Activated CD4-positive, alpha-beta memory T cell treated with anti-CD3 and anti-CD28 coated beads, Interleukin-2, amount 10 ng/mL, durations not matched to agents 7 days and 5 days (primary cell): ENCODE data around the gene LRRC51. TPM values are rescaled to one million over a fixed set of nuclear protein-coding genes. Genes with fewer than 3 reads are reported as not detected.

Experiments
- CTCF ChIA-PET: fragments of 350-600 bp; sonication (Branson Sonifier 250); formaldehyde crosslinking; loops from one replicate; lab custom pipeline; 2021; ENCODE audit warnings: antibody characterized with exemption, inconsistent platforms; lab: Charles Lee
- POLR2A ChIA-PET: fragments of 350-600 bp; sonication (Branson Sonifier 250); formaldehyde crosslinking; loops from one replicate; lab custom pipeline; 2021; ENCODE audit warnings: antibody characterized with exemption; lab: Charles Lee
- DNase-seq: peaks from one replicate; pipeline ENCODE4 v3.0.0-alpha.2; 2020
- H3K27ac Mint-ChIP-seq: one replicate; pipeline ENCODE4 v1.8.0; 2021; ENCODE audit warnings: mild to moderate bottlenecking, mixed read lengths
- H3K27me3 Mint-ChIP-seq: one replicate; pipeline ENCODE4 v1.8.0; 2021; ENCODE audit warnings: mixed read lengths
- H3K36me3 Mint-ChIP-seq: one replicate; pipeline ENCODE4 v1.8.0; 2021; ENCODE audit warnings: low read depth, mixed read lengths
- H3K4me1 Mint-ChIP-seq: one replicate; pipeline ENCODE4 v1.8.0; 2021; ENCODE audit warnings: mixed read lengths
- H3K4me3 Mint-ChIP-seq: one replicate; pipeline ENCODE4 v1.8.0; 2021; ENCODE audit warnings: mild to moderate bottlenecking, mixed read lengths
- H3K9me3 Mint-ChIP-seq: one replicate; pipeline ENCODE4 v1.8.0; 2021; ENCODE audit warnings: mixed read lengths
- total RNA-seq, 2 experiments: library from RNA; stranded (reverse); gene quantifications; one replicate each; pipeline ENCODE4 v1.2.3, GENCODE V29; 2021

Gene LRRC51
- total RNA-seq, 2 experiments from 2014 or later: 5.9 to 7.1 TPM

GRCh38 chr11:72075756-72076155, 4.9 kb upstream of the LRRC51 start:
- Mint-ChIP-seq H3K9me3 (no peaks in the 10 kb centered on the region), H3K27ac (no peak overlapping the region), H3K4me3 (no peak overlapping the region), H3K4me1 (peaks cover 65% of the 10 kb centered on the region), H3K36me3 (peaks cover 42% of the 10 kb centered on the region), H3K27me3 (no peaks in the 10 kb centered on the region)
- ChIA-PET POLR2A (interaction anchor here (0.8 to 1.6 kb wide), 3 partner anchors 27 to 51 kb away, joined by 3 to 4 read pairs (median 4); no protein-coding TSS in a partner anchor), CTCF (interaction anchor here (1.0 to 1.5 kb wide), 3 partner anchors 35 to 51 kb away, joined by 3 to 5 read pairs (median 4); no protein-coding TSS in a partner anchor)
- DNase-seq: no peak

GRCh38 chr11:72078477-72078876, 2.2 kb upstream of the LRRC51 start:
- no peak for DNase-seq
- peaks cover 34% of the 10 kb centered on the region for H3K36me3 Mint-ChIP-seq
- no peaks in the 10 kb centered on the region for H3K9me3 Mint-ChIP-seq
- peak overlapping the region; percentile 88 for H3K4me3 Mint-ChIP-seq
- ChIA-PET CTCF (interaction anchor here (0.7 to 1.9 kb wide), 7 partner anchors 38 to 160 kb away, joined by 3 to 8 read pairs (median 4); no protein-coding TSS in a partner anchor), POLR2A (interaction anchor here (0.8 to 2.9 kb wide), 5 partner anchors 9 to 147 kb away, joined by 3 to 33 read pairs (median 4); partner anchors contain the start of gene ANAPC15)
- H3K27ac Mint-ChIP-seq: peak overlapping the region; percentile 12
- H3K4me1 Mint-ChIP-seq: peaks cover 68% of the 10 kb centered on the region
- no peaks in the 10 kb centered on the region for H3K27me3 Mint-ChIP-seq

GRCh38 chr11:72079819-72080325, 778 bp upstream of the LRRC51 start:
- H3K4me1 Mint-ChIP-seq: peaks cover 61% of the 10 kb centered on the region
- H3K27ac Mint-ChIP-seq: peak overlapping the region; percentile 90
- POLR2A ChIA-PET: interaction anchor here (0.6 to 2.9 kb wide), 7 partner anchors 11 to 151 kb away, joined by 5 to 33 read pairs (median 6); partner anchors contain the start of genes ANAPC15, RNF121 and XNDC1N
- no peaks in the 10 kb centered on the region for H3K27me3 Mint-ChIP-seq
- H3K36me3 Mint-ChIP-seq: peaks cover 24% of the 10 kb centered on the region
- H3K9me3 Mint-ChIP-seq: no peaks in the 10 kb centered on the region
- CTCF ChIA-PET: interaction anchor here (0.5 to 1.7 kb wide), 4 partner anchors 39 to 111 kb away, joined by 3 to 5 read pairs (median 4); no protein-coding TSS in a partner anchor
- peak overlapping the region; percentile 88 for H3K4me3 Mint-ChIP-seq
- no peak for DNase-seq

- H3K36me3 Mint-ChIP-seq: peaks cover 18% of the 10 kb centered on the region
- H3K27ac Mint-ChIP-seq: peak overlapping the region; percentile 90
- no peaks in the 10 kb centered on the region for H3K9me3 Mint-ChIP-seq
- DNase-seq: no peak
- ChIA-PET CTCF (interaction anchor here (1.0 to 2.2 kb wide), 6 partner anchors 9 to 353 kb away, joined by 3 to 16 read pairs (median 5); partner anchors contain the start of gene CLPB), POLR2A (interaction anchor here (1.4 to 2.3 kb wide), 7 partner anchors 11 to 153 kb away, joined by 3 to 22 read pairs (median 6); partner anchors contain the start of genes ANAPC15, LAMTOR1, RNF121 and XNDC1N)
- H3K27me3 Mint-ChIP-seq: no peaks in the 10 kb centered on the region
- peaks cover 59% of the 10 kb centered on the region for H3K4me1 Mint-ChIP-seq
- peak overlapping the region; percentile 88 for H3K4me3 Mint-ChIP-seq
Observed at GRCh38 chr11:72081184-72081644, 564 bp downstream of the LRRC51 start.

GRCh38 chr11:72081821-72082453, 1.3 kb downstream of the LRRC51 start:
- H3K27ac Mint-ChIP-seq: peak overlapping the region; percentile 90
- H3K9me3 Mint-ChIP-seq: no peaks in the 10 kb centered on the region
- ChIA-PET CTCF (interaction anchor here (1.0 to 2.2 kb wide), 7 partner anchors 9 to 352 kb away, joined by 3 to 16 read pairs (median 4); partner anchors contain the start of gene CLPB), POLR2A (interaction anchor here (1.4 to 2.3 kb wide), 7 partner anchors 10 to 153 kb away, joined by 3 to 22 read pairs (median 6); partner anchors contain the start of genes ANAPC15, LAMTOR1, RNF121 and XNDC1N)
- peak overlapping the region; percentile 88 for H3K4me3 Mint-ChIP-seq
- no peaks in the 10 kb centered on the region for H3K27me3 Mint-ChIP-seq
- no peak for DNase-seq
- peaks cover 14% of the 10 kb centered on the region for H3K36me3 Mint-ChIP-seq
- H3K4me1 Mint-ChIP-seq: peaks cover 61% of the 10 kb centered on the region

GRCh38 chr11:72083414-72083813, 2.8 kb downstream of the LRRC51 start:
- no peak for DNase-seq
- H3K36me3 Mint-ChIP-seq: peaks cover 14% of the 10 kb centered on the region
- POLR2A ChIA-PET: interaction anchor here (1.4 kb wide), 1 partner anchor 43 kb away, joined by 4 read pairs; no protein-coding TSS in a partner anchor
- no peak overlapping the region for H3K27ac Mint-ChIP-seq
- no peak overlapping the region for H3K4me3 Mint-ChIP-seq
- no peaks in the 10 kb centered on the region for H3K27me3 Mint-ChIP-seq
- no peaks in the 10 kb centered on the region for H3K9me3 Mint-ChIP-seq
- H3K4me1 Mint-ChIP-seq: peaks cover 52% of the 10 kb centered on the region
- CTCF ChIA-PET: no interaction called here

GRCh38 chr11:72084076-72084475, 3.4 kb downstream of the LRRC51 start:
- Mint-ChIP-seq H3K4me1 (peaks cover 47% of the 10 kb centered on the region), H3K9me3 (no peaks in the 10 kb centered on the region), H3K27ac (no peak overlapping the region), H3K4me3 (no peak overlapping the region), H3K36me3 (peaks cover 9% of the 10 kb centered on the region), H3K27me3 (no peaks in the 10 kb centered on the region)
- ChIA-PET CTCF (interaction anchor here (0.9 kb wide), 1 partner anchor 51 kb away, joined by 5 read pairs; no protein-coding TSS in a partner anchor), POLR2A (interaction anchor here (1.3 to 1.4 kb wide), 2 partner anchors 15 to 43 kb away, joined by 4 to 5 read pairs; no protein-coding TSS in a partner anchor)
- no peak for DNase-seq

- Mint-ChIP-seq H3K27ac (no peak overlapping the region), H3K27me3 (no peaks in the 10 kb centered on the region), H3K9me3 (no peaks in the 10 kb centered on the region), H3K36me3 (peaks cover 13% of the 10 kb centered on the region), H3K4me1 (peaks cover 44% of the 10 kb centered on the region), H3K4me3 (no peak overlapping the region)
- no peak for DNase-seq
- POLR2A ChIA-PET: interaction anchor here (1.2 to 2.8 kb wide), 5 partner anchors 14 to 90 kb away, joined by 3 to 12 read pairs (median 5); partner anchors contain the start of gene ANAPC15
- CTCF ChIA-PET: interaction anchor here (0.7 to 4.0 kb wide), 4 partner anchors 51 to 1513 kb away, joined by 3 to 29 read pairs (median 4); no protein-coding TSS in a partner anchor
Observed at GRCh38 chr11:72084965-72085364, 4.3 kb downstream of the LRRC51 start.

- Mint-ChIP-seq H3K36me3 (peaks cover 14% of the 10 kb centered on the region), H3K4me3 (no peak overlapping the region), H3K9me3 (no peaks in the 10 kb centered on the region), H3K27me3 (no peaks in the 10 kb centered on the region), H3K4me1 (peaks cover 40% of the 10 kb centered on the region), H3K27ac (no peak overlapping the region)
- CTCF ChIA-PET: interaction anchor here (0.6 to 4.0 kb wide), 3 partner anchors 45 to 446 kb away, joined by 3 to 29 read pairs (median 4); no protein-coding TSS in a partner anchor
- POLR2A ChIA-PET: interaction anchor here (0.7 to 2.8 kb wide), 7 partner anchors 14 to 158 kb away, joined by 3 to 12 read pairs (median 5); partner anchors contain the start of genes ANAPC15 and XNDC1N
- no peak for DNase-seq
Observed at GRCh38 chr11:72085621-72086351, 5.1 kb downstream of the LRRC51 start.

- no peak for DNase-seq
- Mint-ChIP-seq H3K27me3 (no peaks in the 10 kb centered on the region), H3K9me3 (no peaks in the 10 kb centered on the region), H3K27ac (no peak overlapping the region), H3K4me1 (peaks cover 26% of the 10 kb centered on the region), H3K4me3 (no peak overlapping the region), H3K36me3 (peaks cover 14% of the 10 kb centered on the region)
- POLR2A ChIA-PET: interaction anchor here (2.4 kb wide), 1 partner anchor 13 kb away, joined by 9 read pairs; no protein-coding TSS in a partner anchor
- CTCF ChIA-PET: interaction anchor here (4.0 kb wide), 1 partner anchor 63 kb away, joined by 29 read pairs; no protein-coding TSS in a partner anchor
Observed at GRCh38 chr11:72088076-72088808, 7.6 kb downstream of the LRRC51 start.

GRCh38 chr11:72091292-72091691, 10.6 kb downstream of the LRRC51 start:
- DNase-seq: peak; percentile 66
- POLR2A ChIA-PET: interaction anchor here (1.0 to 2.9 kb wide), 7 partner anchors 10 to 113 kb away, joined by 3 to 18 read pairs (median 5); partner anchors contain the start of gene LAMTOR1
- Mint-ChIP-seq H3K27ac (no peak overlapping the region), H3K36me3 (peaks cover 15% of the 10 kb centered on the region), H3K9me3 (no peaks in the 10 kb centered on the region), H3K4me3 (no peak overlapping the region), H3K4me1 (peaks cover 16% of the 10 kb centered on the region), H3K27me3 (no peaks in the 10 kb centered on the region)
- CTCF ChIA-PET: interaction anchor here (0.6 to 5.4 kb wide), 15 partner anchors 9 to 160 kb away, joined by 3 to 104 read pairs (median 4); partner anchors contain the start of gene ANAPC15
